PC-3 (cell line): Measurements from ENCODE around the gene SLC9A3.

ENCODE experiments used
- EZH2 ChIP-seq: fragments of 300-600 bp; sonication (generic); IDR thresholded peaks from one replicate; pipeline ENCODE4 v1.6.1; 2017; ENCODE audit warnings: antibody characterized with exemption, mild to moderate bottlenecking, low read length; ENCODE audit not compliant: unreplicated experiment
- EZH2phosphoT487 ChIP-seq: fragments of 300-600 bp; sonication (generic); IDR thresholded peaks from 2 replicates; pipeline ENCODE4 v1.6.1; 2018; ENCODE audit warnings: mild to moderate bottlenecking, antibody characterized with exemption, low read length, borderline replicate concordance
- TF ChIP-seq, protein P1 (sequence below): fragments of 300-600 bp; sonication (generic); conservative IDR thresholded peaks from 2 replicates; pipeline ENCODE4 v1.5.1; 2017; ENCODE audit warnings: antibody characterized with exemption, low read depth, mild to moderate bottlenecking, low read length

DNA sequence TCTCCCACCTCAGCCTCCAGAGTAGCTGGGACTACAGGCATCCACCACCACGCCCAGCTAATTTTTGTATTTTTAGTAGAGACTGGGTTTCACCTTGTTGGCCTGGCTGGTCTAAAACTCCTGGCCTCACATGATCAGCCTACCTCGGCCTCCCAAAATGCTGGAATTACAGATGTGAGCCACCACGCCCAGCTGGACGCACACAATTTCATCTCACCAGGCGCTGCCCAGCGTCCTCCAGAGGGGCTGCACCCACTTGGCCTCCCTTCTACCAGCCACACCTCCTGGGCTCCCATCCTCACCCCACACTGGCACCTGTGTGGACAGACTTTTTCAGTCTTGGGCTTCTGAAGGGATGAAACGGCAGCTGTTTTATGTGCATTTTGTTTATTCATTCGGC is 85.1 kb downstream of the SLC9A3 start:
- TF ChIP-seq, protein P1, sequence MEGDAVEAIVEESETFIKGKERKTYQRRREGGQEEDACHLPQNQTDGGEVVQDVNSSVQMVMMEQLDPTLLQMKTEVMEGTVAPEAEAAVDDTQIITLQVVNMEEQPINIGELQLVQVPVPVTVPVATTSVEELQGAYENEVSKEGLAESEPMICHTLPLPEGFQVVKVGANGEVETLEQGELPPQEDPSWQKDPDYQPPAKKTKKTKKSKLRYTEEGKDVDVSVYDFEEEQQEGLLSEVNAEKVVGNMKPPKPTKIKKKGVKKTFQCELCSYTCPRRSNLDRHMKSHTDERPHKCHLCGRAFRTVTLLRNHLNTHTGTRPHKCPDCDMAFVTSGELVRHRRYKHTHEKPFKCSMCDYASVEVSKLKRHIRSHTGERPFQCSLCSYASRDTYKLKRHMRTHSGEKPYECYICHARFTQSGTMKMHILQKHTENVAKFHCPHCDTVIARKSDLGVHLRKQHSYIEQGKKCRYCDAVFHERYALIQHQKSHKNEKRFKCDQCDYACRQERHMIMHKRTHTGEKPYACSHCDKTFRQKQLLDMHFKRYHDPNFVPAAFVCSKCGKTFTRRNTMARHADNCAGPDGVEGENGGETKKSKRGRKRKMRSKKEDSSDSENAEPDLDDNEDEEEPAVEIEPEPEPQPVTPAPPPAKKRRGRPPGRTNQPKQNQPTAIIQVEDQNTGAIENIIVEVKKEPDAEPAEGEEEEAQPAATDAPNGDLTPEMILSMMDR, result no peak
- TF ChIP-seq EZH2 (no peak), EZH2phosphoT487 (no peak)
